IMR-90 (cell line): ENCODE data around the gene TSPO. TPM values are rescaled to one million over a fixed set of nuclear protein-coding genes. Genes with fewer than 3 reads are reported as not detected.
A peak's percentile ranks its signal among the peaks of the same experiment; 100 is the strongest.

Experiments used
- ATAC-seq: fragments of 200-7000 bp; cut with Tn5 transposase; 2 replicates; pipeline ENCODE4 v1.9.1; 2020; ENCODE audit warnings: low read depth, mild to moderate bottlenecking, moderate library complexity
- BruUV-seq: library from RNA; stranded (reverse); fragments of 400-500 nt; replicated peaks from 2 replicates; lab custom pipeline; 2021; lab: Mats Ljungman, UMichigan
- CTCF ChIA-PET: fragments of 300-600 bp; formaldehyde crosslinking; extraction: SDS; loops from one replicate; lab custom pipeline; 2021; ENCODE audit warnings: antibody characterized with exemption; lab: Yijun Ruan, JAX
- POLR2A ChIA-PET: fragments of 300-600 bp; sonication (Branson Sonifier 250); formaldehyde crosslinking; loops from one replicate; lab custom pipeline; 2022; ENCODE audit warnings: antibody characterized with exemption; ENCODE audit not compliant: unreplicated experiment; lab: Charles Lee
- DNase-seq: peaks from one replicate; pipeline ENCODE4 v3.0.0; 2013
- H2AFZ ChIP-seq: replicated peaks from 2 replicates; pipeline ENCODE3; 2013; ENCODE audit warnings: low read length, mild to moderate bottlenecking; ENCODE audit not compliant: poor library complexity
- H2AK5ac ChIP-seq: 2 replicates; pipeline ENCODE4 v1.6.1; 2013; ENCODE audit warnings: low read depth, low read length, inconsistent platforms
- H2AK9ac ChIP-seq: replicated peaks from 2 replicates; pipeline ENCODE3; 2013; ENCODE audit warnings: mild to moderate bottlenecking, low read depth, low read length, moderate library complexity; ENCODE audit not compliant: poor library complexity
- H2BK120ac ChIP-seq: 2 replicates; pipeline ENCODE4 v1.6.1; 2013; ENCODE audit warnings: low read depth, low read length, inconsistent platforms
- H2BK15ac ChIP-seq: 3 replicates; pipeline ENCODE4 v1.6.1; 2013; ENCODE audit warnings: low read depth, low read length, inconsistent platforms
- H2BK20ac ChIP-seq: 2 replicates; pipeline ENCODE4 v1.6.1; 2013; ENCODE audit warnings: low read depth, mild to moderate bottlenecking, inconsistent platforms, low read length, moderate library complexity
- H2BK5ac ChIP-seq: 2 replicates; pipeline ENCODE4 v1.6.1; 2013; ENCODE audit warnings: mild to moderate bottlenecking, low read depth, low read length, inconsistent platforms; ENCODE audit not compliant: poor library complexity, severe bottlenecking
- H3K14ac ChIP-seq: replicated peaks from 2 replicates; pipeline ENCODE4 v1.6.1; 2013; ENCODE audit warnings: low read depth, low read length, inconsistent platforms
- H3K18ac ChIP-seq: 2 replicates; pipeline ENCODE4 v1.6.1; 2013; ENCODE audit warnings: low read depth, low read length, control low read depth
- H3K23ac ChIP-seq: 2 replicates; pipeline ENCODE4 v1.6.1; 2013; ENCODE audit warnings: low read depth, low read length, inconsistent platforms
- H3K27ac ChIP-seq: 2 replicates; pipeline ENCODE4 v1.5.1; 2013; ENCODE audit warnings: mild to moderate bottlenecking, control low read depth, low read length; ENCODE audit not compliant: insufficient read depth
- H3K27me3 ChIP-seq: 2 replicates; pipeline ENCODE4 v1.6.1; 2013; ENCODE audit warnings: low read length; ENCODE audit not compliant: control insufficient read depth, insufficient read depth
- H3K36me3 ChIP-seq: 2 replicates; pipeline ENCODE4 v1.6.1; 2013; ENCODE audit warnings: low read length, mixed read lengths; ENCODE audit not compliant: control insufficient read depth, insufficient read depth
- H3K4ac ChIP-seq: 2 replicates; pipeline ENCODE4 v1.6.1; 2013; ENCODE audit warnings: low read depth, low read length, inconsistent platforms
- H3K4me1 ChIP-seq: 2 replicates; pipeline ENCODE4 v1.6.1; 2013; ENCODE audit warnings: low read length, mixed read lengths; ENCODE audit not compliant: control insufficient read depth, insufficient read depth
- H3K4me2 ChIP-seq: 2 replicates; pipeline ENCODE4 v1.6.1; 2013; ENCODE audit warnings: low read depth, mild to moderate bottlenecking, control low read depth, low read length, moderate library complexity
- H3K4me3 ChIP-seq: 2 replicates; pipeline ENCODE4 v1.5.1; 2013; ENCODE audit warnings: low read depth, mild to moderate bottlenecking, control low read depth, low read length, moderate library complexity; ENCODE audit not compliant: insufficient read depth
- H3K56ac ChIP-seq: 2 replicates; pipeline ENCODE4 v1.6.1; 2013; ENCODE audit warnings: low read length, inconsistent platforms; ENCODE audit not compliant: insufficient read depth; ENCODE audit errors: extremely low read depth
- H3K79me1 ChIP-seq, 2 experiments: 2 replicates each; pipeline ENCODE4 v1.6.1; 2013; ENCODE audit warnings: low read length in 2 of 2, inconsistent platforms in 1 of 2, low read depth in 1 of 2
- H3K9ac ChIP-seq: 2 replicates; pipeline ENCODE4 v1.6.1; 2013; ENCODE audit warnings: low read depth, low read length, control low read depth
- H3K9me1 ChIP-seq: 2 replicates; pipeline ENCODE4 v1.6.1; 2013; ENCODE audit warnings: low read length, inconsistent platforms; ENCODE audit not compliant: insufficient read depth
- H3K9me3 ChIP-seq: 2 replicates; pipeline ENCODE4 v1.6.1; 2013; ENCODE audit warnings: low read length; ENCODE audit not compliant: control insufficient read depth, insufficient read depth
- H4K20me1 ChIP-seq: 2 replicates; pipeline ENCODE4 v1.6.1; 2013; ENCODE audit warnings: low read length, inconsistent platforms; ENCODE audit not compliant: insufficient read depth
- H4K5ac ChIP-seq: 2 replicates; pipeline ENCODE4 v1.6.1; 2013; ENCODE audit warnings: mild to moderate bottlenecking, low read depth, low read length, control low read depth
- H4K8ac ChIP-seq, 2 experiments: 2 replicates each; pipeline ENCODE4 v1.6.1; 2013; ENCODE audit warnings: low read depth in 2 of 2, low read length in 2 of 2, control low read depth in 1 of 2, inconsistent platforms in 1 of 2
- H4K91ac ChIP-seq: 2 replicates; pipeline ENCODE4 v1.6.1; 2013; ENCODE audit warnings: low read depth, low read length, inconsistent platforms; ENCODE audit not compliant: insufficient read depth
- BHLHE40 ChIP-seq: fragments of 150-350 bp; IDR thresholded peaks from 2 replicates; pipeline ENCODE4 v1.6.1; 2016; ENCODE audit warnings: mild to moderate bottlenecking, low read depth, low read length
- CTCF ChIP-seq: conservative IDR thresholded peaks from 2 replicates; pipeline ENCODE4 v1.5.1; 2012; ENCODE audit warnings: mild to moderate bottlenecking, low read depth, low read length, improper control_type of control experiment
- MXI1 ChIP-seq: IDR thresholded peaks from 2 replicates; pipeline ENCODE4 v1.6.1; 2012; ENCODE audit warnings: low read depth, mild to moderate bottlenecking, low read length, moderate library complexity, borderline replicate concordance
- WGBS, 2 experiments: methylation state at CpG; one replicate each; pipeline versions ENCODE4 v1.1.5 to v1.1.7; 2013; ENCODE audit warnings: missing lambda C conversion rate in 2 of 2; ENCODE audit not compliant: insufficient read length in 1 of 2; ENCODE audit errors: extremely low coverage in 2 of 2; 5-methylcytosine and 5-hydroxymethylcytosine counted together
- dilution Hi-C: fragments of 300-500 bp; cut with HindIII; formaldehyde crosslinking; loops from one replicate; pipeline ENCODE4 v1.14.3; 2018; ENCODE audit warnings: low sequenced_read_pairs; ENCODE audit not compliant: unreplicated experiment
- in situ Hi-C: fragments of 300-500 bp; cut with MboI; formaldehyde crosslinking; loops from 3 replicates; pipeline ENCODE4 v1.14.3; 2019; ENCODE audit warnings: low sequenced_read_pairs, inconsistent platforms, mixed read lengths
- intact Hi-C: fragments of 100-400 bp; cut with micrococcal nuclease; formaldehyde crosslinking; loops from 2 replicates; pipeline ENCODE4 v1.10.0; 2022
- polyA plus RNA-seq, 3 experiments: library from polyadenylated mRNA; depleted of rRNA; stranded (reverse); fragments of >200 nt; gene quantifications; 2 replicates each; pipeline ENCODE4 v1.2.3, GENCODE V29; 2012; ENCODE audit warnings: low replicate concordance in 1 of 3
- total RNA-seq: library from RNA; depleted of rRNA; stranded (reverse); fragments of >200 nt; gene quantifications from 2 replicates; pipeline ENCODE4 v1.2.3, GENCODE V29; 2012

The TSPO gene
- total and polyA plus RNA-seq, 2 of the 4 experiments (the other 2 are of a cell fraction) = 115 to 297 TPM

- dilution Hi-C loops (no loop called here), intact Hi-C loops (no loop called here), in situ Hi-C loops (no loop called here)
- POLR2A ChIA-PET = no interaction called here
- Histone ChIP-seq H3K4ac (no peak within 1 kb of the TSS), H3K27ac (no peak within 1 kb of the TSS), H3K56ac (no peak within 1 kb of the TSS), H3K36me3 (no peaks in the 10 kb centered on the region), H3K4me3 (peak within 1 kb of the TSS; percentile 40), H4K20me1 (no peaks in the 10 kb centered on the region), H2AFZ (peak within 1 kb of the TSS; percentile 90), H2AK5ac (no peak within 1 kb of the TSS), H4K5ac (no peak within 1 kb of the TSS), H2BK5ac (no peak within 1 kb of the TSS), H4K8ac (no peak within 1 kb of the TSS), H3K23ac (peak within 1 kb of the TSS; percentile 6; the same call in 1 of the 2 replicates), H2BK20ac (no peak within 1 kb of the TSS), H3K9ac (no peak within 1 kb of the TSS), H3K9me3 (no peaks in the 10 kb centered on the region), H4K91ac (no peak within 1 kb of the TSS), H3K27me3 (peaks cover 58% of the 10 kb centered on the region), H2AK9ac (peak within 1 kb of the TSS; percentile 72), H3K14ac (no peak within 1 kb of the TSS), H3K4me1 (no peaks in the 10 kb centered on the region; the same call in 1 of the 2 replicates), H3K79me1 (no peaks in the 10 kb centered on the region), H2BK120ac (no peak within 1 kb of the TSS), H3K18ac (no peak within 1 kb of the TSS), H3K9me1 (no peaks in the 10 kb centered on the region), H2BK15ac (no peak within 1 kb of the TSS), H3K4me2 (peak within 1 kb of the TSS; percentile 79)
- BruUV-seq = no TSS peak
- peak; percentile 73 for ATAC-seq
- CTCF ChIA-PET = interaction anchor here (0.9 kb wide), 1 partner anchor 48 kb away, joined by 3 read pairs; no protein-coding TSS in a partner anchor
- no peak for DNase-seq
- WGBS, 2 experiments = 2% methylated on average over 27 of the region's 49 CpGs; no CpG with 5 or more reads in 1 of the 2 experiments
- peak; percentile 20; the same call in 1 of the 2 replicates for TF ChIP-seq CTCF
- no peak for TF ChIP-seq MXI1
- peak; percentile 26; the same call in 1 of the 2 replicates for TF ChIP-seq BHLHE40
Measured at GRCh38 chr22:43110444-43110926, 40.9 kb upstream of the TSPO start, which contains the start of gene BIK. Gene BIK (plus strand): TSS chr22:43110750. CDS start chr22:43124023, 13,273 bp downstream.
